ENCODE measurements around the gene SLC25A39. TPM values are rescaled to one million over a fixed set of nuclear protein-coding genes. Genes with fewer than 3 reads are reported as not detected.

The SLC25A39 gene
- total and polyA plus RNA-seq, 2 of the 4 experiments (the other 2 are of a cell fraction): 49.1 to 99.7 TPM

DNA sequence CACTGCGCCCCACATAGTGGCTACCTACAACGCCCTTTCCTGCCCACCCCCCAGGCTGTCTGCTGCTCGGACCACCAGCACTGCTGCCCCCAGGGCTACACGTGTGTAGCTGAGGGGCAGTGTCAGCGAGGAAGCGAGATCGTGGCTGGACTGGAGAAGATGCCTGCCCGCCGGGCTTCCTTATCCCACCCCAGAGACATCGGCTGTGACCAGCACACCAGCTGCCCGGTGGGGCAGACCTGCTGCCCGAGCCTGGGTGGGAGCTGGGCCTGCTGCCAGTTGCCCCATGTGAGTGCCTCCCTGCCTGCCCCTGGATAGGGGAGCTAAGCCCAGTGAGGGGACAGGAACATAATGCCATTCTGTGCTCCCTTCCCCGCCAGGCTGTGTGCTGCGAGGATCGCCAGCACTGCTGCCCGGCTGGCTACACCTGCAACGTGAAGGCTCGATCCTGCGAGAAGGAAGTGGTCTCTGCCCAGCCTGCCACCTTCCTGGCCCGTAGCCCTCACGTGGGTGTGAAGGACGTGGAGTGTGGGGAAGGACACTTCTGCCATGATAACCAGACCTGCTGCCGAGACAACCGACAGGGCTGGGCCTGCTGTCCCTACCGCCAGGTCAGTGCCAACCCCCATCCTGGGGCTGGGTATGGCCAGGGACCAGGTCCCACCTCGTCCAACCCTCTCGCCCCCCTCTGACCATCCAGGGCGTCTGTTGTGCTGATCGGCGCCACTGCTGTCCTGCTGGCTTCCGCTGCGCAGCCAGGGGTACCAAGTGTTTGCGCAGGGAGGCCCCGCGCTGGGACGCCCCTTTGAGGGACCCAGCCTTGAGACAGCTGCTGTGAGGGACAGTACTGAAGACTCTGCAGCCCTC lies 27.6 kb upstream of the SLC25A39 start (continued):
- TF ChIP-seq NFE2L2 (IDR thresholded peaks at IDR 0.05; ENCODE audit: low read depth, low read length): no peak

DNA sequence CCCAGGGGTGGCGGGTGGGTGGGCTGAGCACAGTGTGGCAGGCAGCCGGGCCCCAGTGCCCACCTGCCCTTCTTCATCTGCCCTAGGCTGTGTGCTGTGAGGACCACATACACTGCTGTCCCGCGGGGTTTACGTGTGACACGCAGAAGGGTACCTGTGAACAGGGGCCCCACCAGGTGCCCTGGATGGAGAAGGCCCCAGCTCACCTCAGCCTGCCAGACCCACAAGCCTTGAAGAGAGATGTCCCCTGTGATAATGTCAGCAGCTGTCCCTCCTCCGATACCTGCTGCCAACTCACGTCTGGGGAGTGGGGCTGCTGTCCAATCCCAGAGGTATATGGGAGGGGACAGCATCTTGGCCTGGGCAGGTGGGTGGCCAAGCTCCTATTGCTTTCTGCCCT lies 26.8 kb upstream of the SLC25A39 start:
- dilution Hi-C loops (cut with HindIII; ENCODE audit: low sequenced_read_pairs, unreplicated experiment) (no loop called here), in situ Hi-C loops (cut with MboI; ENCODE audit: low sequenced_read_pairs) (no loop called here), intact Hi-C loops (cut with micrococcal nuclease) (no loop called here)
- H2BK120ac ChIP-seq (ENCODE audit: low read depth, low read length): no peak overlapping the region
- H3K4me1 ChIP-seq (ENCODE audit: control insufficient read depth, insufficient read depth, low read length): no peaks in the 10 kb centered on the region
- H3K4me2 ChIP-seq (ENCODE audit: low read depth, low read length): no peak overlapping the region
- H3K18ac ChIP-seq (ENCODE audit: low read depth, low read length): no peak overlapping the region
- H3K9ac ChIP-seq (ENCODE audit: low read depth, low read length): no peak overlapping the region
- no peak overlapping the region for H2AK5ac ChIP-seq (ENCODE audit: low read depth, low read length)
- H2AK9ac ChIP-seq (replicated peaks; ENCODE audit: low read depth, low read length, poor library complexity): no peak overlapping the region
- H3K9me3 ChIP-seq (ENCODE audit: control insufficient read depth, insufficient read depth, low read length): no peaks in the 10 kb centered on the region
- H2AFZ ChIP-seq (replicated peaks; ENCODE audit: low read length, poor library complexity): no peak overlapping the region
- no peak overlapping the region for H4K8ac ChIP-seq (ENCODE audit: low read depth in 2 of 2, low read length in 2 of 2)
- 100% methylated on average over 5 of the region's 8 CpGs; no CpG with 5 or more reads in 1 of the 2 experiments for WGBS, 2 experiments (ENCODE audit: extremely low coverage in 2 of 2, insufficient read length in 1 of 2)
- H3K14ac ChIP-seq (replicated peaks; ENCODE audit: low read depth, low read length): no peak overlapping the region
- no peak overlapping the region for H3K4ac ChIP-seq (ENCODE audit: low read depth, low read length)
- ATAC-seq (ENCODE audit: low read depth) (no peak), DNase-seq (no peak)
- no peak overlapping the region for H2BK20ac ChIP-seq (ENCODE audit: low read depth, low read length)
- H2BK5ac ChIP-seq (ENCODE audit: low read depth, low read length, poor library complexity, severe bottlenecking): no peak overlapping the region
- 0 out of 2 replicates have a peak, but pooled peaks cover under 1% of the 10 kb centered on the region for H3K9me1 ChIP-seq (ENCODE audit: insufficient read depth, low read length)
- H4K5ac ChIP-seq (ENCODE audit: low read depth, low read length): no peak overlapping the region
- H3K56ac ChIP-seq (ENCODE audit: extremely low read depth, insufficient read depth, low read length): no peak overlapping the region
- BruUV-seq (replicated peaks): no TSS peak
- H3K27me3 ChIP-seq (ENCODE audit: control insufficient read depth, insufficient read depth, low read length): no peaks in the 10 kb centered on the region
- no peak overlapping the region for H3K23ac ChIP-seq (ENCODE audit: low read depth, low read length)
- peaks cover 2 to 18% of the 10 kb centered on the region in 2 experiments for H3K79me1 ChIP-seq (ENCODE audit: low read depth in 1 of 2, low read length in 2 of 2)
- no peak overlapping the region for H3K4me3 ChIP-seq (ENCODE audit: insufficient read depth, low read depth, low read length)
- ChIA-PET POLR2A (ENCODE audit: unreplicated experiment) (no interaction called here), CTCF (interaction anchor here (2.0 kb wide), 1 partner anchor 12 kb away, joined by 5 read pairs; the partner anchor contains the start of gene FAM171A2)
- peaks cover 43% of the 10 kb centered on the region for H3K36me3 ChIP-seq (ENCODE audit: control insufficient read depth, insufficient read depth, low read length)
- TF ChIP-seq FOS (IDR thresholded peaks at IDR 0.05; ENCODE audit: low read depth, low read length) (no peak), RFX5 (IDR thresholded peaks at IDR 0.05; ENCODE audit: low read depth, low read length) (no peak), RAD21 (IDR thresholded peaks at IDR 0.05; ENCODE audit: low read length) (no peak), MAFK (IDR thresholded peaks at IDR 0.05; ENCODE audit: low read depth, low read length) (no peak), POLR2A (IDR thresholded peaks at IDR 0.05; ENCODE audit: low read depth, low read length) (no peak), SMC3 (IDR thresholded peaks at IDR 0.05; ENCODE audit: low read depth, low read length) (no peak), NFE2L2 (IDR thresholded peaks at IDR 0.05; ENCODE audit: low read depth, low read length) (no peak), BHLHE40 (IDR thresholded peaks at IDR 0.05; ENCODE audit: low read depth, low read length) (no peak)
- TF ChIP-seq, protein P1, sequence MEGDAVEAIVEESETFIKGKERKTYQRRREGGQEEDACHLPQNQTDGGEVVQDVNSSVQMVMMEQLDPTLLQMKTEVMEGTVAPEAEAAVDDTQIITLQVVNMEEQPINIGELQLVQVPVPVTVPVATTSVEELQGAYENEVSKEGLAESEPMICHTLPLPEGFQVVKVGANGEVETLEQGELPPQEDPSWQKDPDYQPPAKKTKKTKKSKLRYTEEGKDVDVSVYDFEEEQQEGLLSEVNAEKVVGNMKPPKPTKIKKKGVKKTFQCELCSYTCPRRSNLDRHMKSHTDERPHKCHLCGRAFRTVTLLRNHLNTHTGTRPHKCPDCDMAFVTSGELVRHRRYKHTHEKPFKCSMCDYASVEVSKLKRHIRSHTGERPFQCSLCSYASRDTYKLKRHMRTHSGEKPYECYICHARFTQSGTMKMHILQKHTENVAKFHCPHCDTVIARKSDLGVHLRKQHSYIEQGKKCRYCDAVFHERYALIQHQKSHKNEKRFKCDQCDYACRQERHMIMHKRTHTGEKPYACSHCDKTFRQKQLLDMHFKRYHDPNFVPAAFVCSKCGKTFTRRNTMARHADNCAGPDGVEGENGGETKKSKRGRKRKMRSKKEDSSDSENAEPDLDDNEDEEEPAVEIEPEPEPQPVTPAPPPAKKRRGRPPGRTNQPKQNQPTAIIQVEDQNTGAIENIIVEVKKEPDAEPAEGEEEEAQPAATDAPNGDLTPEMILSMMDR (conservative IDR thresholded peaks at IDR 0.05; ENCODE audit: low read depth, low read length): no peak
- TF ChIP-seq, protein P2, sequence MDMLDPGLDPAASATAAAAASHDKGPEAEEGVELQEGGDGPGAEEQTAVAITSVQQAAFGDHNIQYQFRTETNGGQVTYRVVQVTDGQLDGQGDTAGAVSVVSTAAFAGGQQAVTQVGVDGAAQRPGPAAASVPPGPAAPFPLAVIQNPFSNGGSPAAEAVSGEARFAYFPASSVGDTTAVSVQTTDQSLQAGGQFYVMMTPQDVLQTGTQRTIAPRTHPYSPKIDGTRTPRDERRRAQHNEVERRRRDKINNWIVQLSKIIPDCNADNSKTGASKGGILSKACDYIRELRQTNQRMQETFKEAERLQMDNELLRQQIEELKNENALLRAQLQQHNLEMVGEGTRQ (IDR thresholded peaks at IDR 0.05; ENCODE audit: low read depth, low read length): no peak
- H4K91ac ChIP-seq (ENCODE audit: insufficient read depth, low read depth, low read length): no peak overlapping the region
- H4K20me1 ChIP-seq (ENCODE audit: insufficient read depth, low read length): peaks cover 16% of the 10 kb centered on the region; the same call in 1 of the 2 replicates
- H3K27ac ChIP-seq (ENCODE audit: insufficient read depth, low read length): no peak overlapping the region
- no peak overlapping the region for H2BK15ac ChIP-seq (ENCODE audit: low read depth, low read length)

All from IMR-90 (cell line).